VCaP (cell line): ENCODE data around the gene PLCB2.

Experiments
- H3K27ac ChIP-seq: fragments of 450-650 bp; 2 replicates; pipeline ENCODE4 v1.5.1; 2017
- CTCF ChIP-seq: fragments of 450-650 bp; conservative IDR thresholded peaks from 2 replicates; pipeline ENCODE4 v1.5.1; 2017; ENCODE audit warnings: mild to moderate bottlenecking, moderate library complexity

The PLCB2 gene

GRCh38 chr15:40246496-40247280, 61.0 kb downstream of the PLCB2 start:
- no peak for TF ChIP-seq CTCF
- H3K27ac ChIP-seq, result peak overlapping the region; percentile 84; the same call in 1 of the 2 replicates

- peak overlapping the region; percentile 84 for H3K27ac ChIP-seq
- TF ChIP-seq CTCF, result no peak
Observed at GRCh38 chr15:40245666-40246450, 61.9 kb downstream of the PLCB2 start.

DNA sequence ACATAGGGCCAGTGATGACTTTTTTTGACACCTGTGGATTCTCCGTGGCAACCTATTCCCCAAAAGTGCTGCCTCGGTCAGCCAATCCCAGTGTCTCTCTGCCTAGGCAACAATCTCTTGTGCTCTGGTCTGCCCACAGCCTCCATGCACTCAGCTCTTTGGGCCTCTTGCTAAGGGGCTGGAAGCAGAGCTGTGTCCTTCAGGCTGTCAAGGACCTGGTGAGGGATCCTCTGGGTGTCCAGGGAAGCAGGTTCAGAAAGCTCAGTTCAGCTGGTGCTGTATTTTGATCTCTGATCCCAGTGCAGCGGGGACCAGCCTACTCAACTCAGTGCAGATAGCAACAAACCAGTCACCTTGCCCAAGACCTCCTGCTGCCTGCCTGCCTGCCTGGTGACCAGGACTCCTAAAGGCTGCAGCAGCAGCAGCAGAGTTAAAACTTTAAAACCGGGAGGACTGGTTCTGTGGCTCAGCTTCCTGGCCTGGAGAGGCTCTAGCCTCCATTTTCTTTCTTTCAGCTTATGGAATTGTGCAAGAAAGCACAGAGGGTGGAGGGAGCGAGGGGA, 62.7 kb downstream of the PLCB2 start:
- H3K27ac ChIP-seq, result peak overlapping the region; percentile 84
- TF ChIP-seq CTCF, result no peak

GRCh38 chr15:40243126-40243810, 64.5 kb downstream of the PLCB2 start:
- H3K27ac ChIP-seq, result no peak overlapping the region
- TF ChIP-seq CTCF, result no peak

- H3K27ac ChIP-seq, result no peak overlapping the region
- no peak for TF ChIP-seq CTCF
Observed at GRCh38 chr15:40242601-40243000, 65.1 kb downstream of the PLCB2 start.

DNA sequence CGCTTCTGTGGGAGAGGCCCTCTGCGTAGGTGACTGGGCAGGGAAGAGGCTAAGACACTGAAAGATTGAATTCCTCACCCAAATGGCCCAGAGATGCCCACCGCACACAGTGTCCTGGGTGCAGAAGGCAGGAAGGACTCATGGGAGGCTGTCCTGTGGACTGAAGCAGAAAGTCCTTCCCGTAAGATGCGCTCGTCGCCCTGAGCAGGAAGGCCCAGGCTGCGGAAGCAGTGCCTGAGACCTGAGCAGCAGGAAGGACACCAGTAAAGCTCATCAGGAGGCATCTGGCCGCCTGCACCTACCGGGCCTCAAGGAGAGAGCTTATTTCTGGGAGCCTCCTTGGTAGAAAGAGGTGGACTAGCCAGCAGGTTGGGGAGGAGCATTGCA, 65.5 kb downstream of the PLCB2 start:
- TF ChIP-seq CTCF, result no peak
- H3K27ac ChIP-seq, result no peak overlapping the region
